CD14-positive monocyte (primary cell): ENCODE results near the gene HSD17B13. TPM values are rescaled to one million over a fixed set of nuclear protein-coding genes. Genes with fewer than 3 reads are reported as not detected.
"Not testable (repeated sequence)": the region's sequence is repeated elsewhere in the genome, so short reads cannot be mapped to it uniquely, and the experiment has no call there.

ENCODE experiments used
- DNase-seq, 3 donors: peaks; one replicate each; pipeline ENCODE4 v3.0.0-alpha.2; 2011 to 2022
- H2AFZ ChIP-seq: 2 replicates; pipeline ENCODE4 v1.6.0; 2012; ENCODE audit warnings: mild to moderate bottlenecking, low read depth, low read length, inconsistent platforms; ENCODE audit not compliant: insufficient read depth, poor library complexity, severe bottlenecking
- H3K27ac ChIP-seq, 2 donors: 1 replicate in 1 of 2; 2 replicates in 1 of 2; pipeline ENCODE4 v1.5.1; 2012 to 2013; ENCODE audit warnings: low read length in 2 of 2, control low read depth in 1 of 2, inconsistent platforms in 1 of 2, low read depth in 1 of 2, mild to moderate bottlenecking in 1 of 2
- H3K27me3 ChIP-seq, 2 donors: one replicate each; pipeline versions ENCODE4 v1.6.0 to v1.6.1; 2011 to 2013; ENCODE audit warnings: low read length in 2 of 2; ENCODE audit not compliant: control insufficient read depth in 2 of 2, insufficient read depth in 2 of 2
- H3K36me3 ChIP-seq, 2 donors: replicated peaks in 1 of 2; 1 replicate in 1 of 2; 2 replicates in 1 of 2; pipeline versions ENCODE4 v1.5.1 to v1.6.1; 2012 to 2013; ENCODE audit warnings: low read length in 2 of 2, control low read depth in 1 of 2, inconsistent platforms in 1 of 2, mild to moderate bottlenecking in 1 of 2; ENCODE audit not compliant: insufficient read depth in 2 of 2, control insufficient read depth in 1 of 2
- H3K4me1 ChIP-seq, 2 donors: 1 replicate in 1 of 2; 2 replicates in 1 of 2; pipeline versions ENCODE4 v1.5.1 to v1.6.1; 2012 to 2013; ENCODE audit warnings: low read length in 2 of 2, control low read depth in 1 of 2, inconsistent platforms in 1 of 2, mild to moderate bottlenecking in 1 of 2, moderate library complexity in 1 of 2; ENCODE audit not compliant: insufficient read depth in 2 of 2, control insufficient read depth in 1 of 2
- H3K4me2 ChIP-seq: replicated peaks from 2 replicates; pipeline ENCODE3; 2012; ENCODE audit warnings: low read length, moderate library complexity, mild to moderate bottlenecking; ENCODE audit not compliant: poor library complexity, severe bottlenecking; ENCODE audit errors: extremely low read depth
- H3K4me3 ChIP-seq, 3 experiments: fragments of 200-600 bp in 1 of 3; sonication (generic) in 1 of 3; replicated peaks in 1 of 3; 1 replicate in 2 of 3; 2 replicates in 1 of 3; pipeline ENCODE4 v1.5.1; 2011 to 2013; ENCODE audit warnings: low read length in 3 of 3, mild to moderate bottlenecking in 3 of 3, control low read depth in 2 of 3, low read depth in 2 of 3, inconsistent platforms in 1 of 3, moderate library complexity in 1 of 3
- H3K79me2 ChIP-seq: 2 replicates; pipeline ENCODE4 v1.6.0; 2012; ENCODE audit warnings: mild to moderate bottlenecking, control low read depth, inconsistent platforms, low read length, moderate library complexity; ENCODE audit not compliant: insufficient read depth
- H3K9ac ChIP-seq: 2 replicates; pipeline ENCODE4 v1.6.0; 2017; ENCODE audit warnings: low read length, mild to moderate bottlenecking; ENCODE audit not compliant: insufficient read depth, poor library complexity, severe bottlenecking
- H3K9me3 ChIP-seq, 2 donors: replicated peaks in 1 of 2; 1 replicate in 1 of 2; 2 replicates in 1 of 2; pipeline versions ENCODE4 v1.5.1 to v1.6.1; 2012 to 2013; ENCODE audit warnings: low read length in 2 of 2, control low read depth in 1 of 2; ENCODE audit not compliant: control insufficient read depth in 1 of 2, insufficient read depth in 1 of 2
- H4K20me1 ChIP-seq: 2 replicates; pipeline ENCODE4 v1.6.0; 2012; ENCODE audit warnings: mild to moderate bottlenecking, low read length, control low read depth, moderate library complexity; ENCODE audit not compliant: insufficient read depth
- H3K27ac Mint-ChIP-seq, 7 donors: one replicate each; pipeline ENCODE4 v1.8.0; 2020; ENCODE audit warnings: mild to moderate bottlenecking in 7 of 7, mixed read lengths in 7 of 7, moderate library complexity in 6 of 7, inconsistent platforms in 2 of 7
- H3K27me3 Mint-ChIP-seq, 3 donors: one replicate each; pipeline ENCODE4 v1.8.0; 2021 to 2022; ENCODE audit warnings: low read depth in 3 of 3, mild to moderate bottlenecking in 3 of 3, mixed read lengths in 3 of 3, moderate library complexity in 3 of 3, inconsistent platforms in 1 of 3
- H3K36me3 Mint-ChIP-seq, 2 donors: one replicate each; pipeline ENCODE4 v1.8.0; 2020; ENCODE audit warnings: mixed read lengths in 2 of 2, inconsistent platforms in 1 of 2, mild to moderate bottlenecking in 1 of 2
- H3K4me1 Mint-ChIP-seq: one replicate; pipeline ENCODE4 v1.8.0; 2020; ENCODE audit warnings: mild to moderate bottlenecking, mixed read lengths
- H3K4me3 Mint-ChIP-seq, 2 donors: one replicate each; pipeline ENCODE4 v1.8.0; 2020; ENCODE audit warnings: mild to moderate bottlenecking in 2 of 2, mixed read lengths in 2 of 2, moderate library complexity in 1 of 2
- H3K9me3 Mint-ChIP-seq, 7 donors: one replicate each; pipeline ENCODE4 v1.8.0; 2020 to 2022; ENCODE audit warnings: mixed read lengths in 7 of 7, mild to moderate bottlenecking in 6 of 7, moderate library complexity in 6 of 7, inconsistent platforms in 2 of 7
- CTCF ChIP-seq: fragments of 200-600 bp; IDR thresholded peaks from one replicate; pipeline ENCODE4 v1.8.0; 2022; ENCODE audit warnings: antibody characterized with exemption, mild to moderate bottlenecking
- WGBS: methylation state at CpG from one replicate; pipeline ENCODE4 v1.1.5; 2013; ENCODE audit warnings: missing lambda C conversion rate; ENCODE audit not compliant: insufficient coverage; 5-methylcytosine and 5-hydroxymethylcytosine counted together
- intact Hi-C, 2 donors: fragments of 100-400 bp; cut with micrococcal nuclease; formaldehyde crosslinking; loops; one replicate each; pipeline versions ENCODE4 v1.15.0 to v1.15.1; 2023
- polyA plus RNA-seq, 3 donors: library from polyadenylated mRNA; depleted of rRNA in 1 of 3; unstranded in 2 of 3; stranded (reverse) in 1 of 3; fragments of 300-500 nt in 2 of 3; fragments of >200 nt in 1 of 3; fragmentation: Illumina TruSeq in 2 of 3; gene quantifications; 1 replicate in 2 of 3; 2 replicates in 1 of 3; pipeline ENCODE4 v1.2.3, GENCODE V29; 2012 to 2021

HSD17B13 gene
- polyA plus RNA-seq, 3 donors: 0.08 to 0.73 TPM; not detected in 1

- no peak for TF ChIP-seq CTCF
- Mint-ChIP-seq H3K4me1 (no peaks in the 10 kb centered on the region), H3K27me3 (no peaks in the 10 kb centered on the region), H3K9me3 (peaks cover 0 to 2% (median 0%) of the 10 kb centered on the region in 7 donors), H3K4me3 (no peak overlapping the region), H3K27ac (no peak overlapping the region), H3K36me3 (peaks cover 2 to 5% of the 10 kb centered on the region in 2 donors)
- H2AFZ ChIP-seq: no peak overlapping the region
- H3K4me3 ChIP-seq: no peak overlapping the region
- no peaks in the 10 kb centered on the region for H3K9me3 ChIP-seq
- intact Hi-C loops: no loop called here
- H4K20me1 ChIP-seq: no peaks in the 10 kb centered on the region
- no peak overlapping the region for H3K27ac ChIP-seq
- no peaks in the 10 kb centered on the region for H3K27me3 ChIP-seq
- no CpG with 5 or more reads among the region's 3 CpGs for WGBS
- no peaks in the 10 kb centered on the region for H3K4me1 ChIP-seq
- no peak for DNase-seq
- no peak overlapping the region for H3K4me2 ChIP-seq
- no peaks in the 10 kb centered on the region for H3K36me3 ChIP-seq
- no peaks in the 10 kb centered on the region for H3K79me2 ChIP-seq
- no peak overlapping the region for H3K9ac ChIP-seq
These were observed 5.7 kb downstream of the HSD17B13 start for GRCh38 chr4:87316961-87317360.

GRCh38 chr4:87315000-87315399 is 7.7 kb downstream of the HSD17B13 start:
- H3K9me3 Mint-ChIP-seq, H2AFZ ChIP-seq, H3K4me3 ChIP-seq, H3K4me1 Mint-ChIP-seq, H3K27ac Mint-ChIP-seq, intact Hi-C loops, DNase-seq, H3K27me3 Mint-ChIP-seq, H3K27ac ChIP-seq, H3K36me3 Mint-ChIP-seq, H3K27me3 ChIP-seq, H3K9ac ChIP-seq, H3K9me3 ChIP-seq, H3K4me3 Mint-ChIP-seq, H3K4me2 ChIP-seq, H3K36me3 ChIP-seq, H3K79me2 ChIP-seq, H3K4me1 ChIP-seq, H4K20me1 ChIP-seq: not testable (repeated sequence)
- WGBS: no CpG with 5 or more reads among the region's 4 CpGs
